Measurements from ENCODE around the gene KRT8.
"Not testable (repeated sequence)": the region's sequence is repeated elsewhere in the genome, so short reads cannot be mapped to it uniquely, and the experiment has no call there.

Gene KRT8

DNA sequence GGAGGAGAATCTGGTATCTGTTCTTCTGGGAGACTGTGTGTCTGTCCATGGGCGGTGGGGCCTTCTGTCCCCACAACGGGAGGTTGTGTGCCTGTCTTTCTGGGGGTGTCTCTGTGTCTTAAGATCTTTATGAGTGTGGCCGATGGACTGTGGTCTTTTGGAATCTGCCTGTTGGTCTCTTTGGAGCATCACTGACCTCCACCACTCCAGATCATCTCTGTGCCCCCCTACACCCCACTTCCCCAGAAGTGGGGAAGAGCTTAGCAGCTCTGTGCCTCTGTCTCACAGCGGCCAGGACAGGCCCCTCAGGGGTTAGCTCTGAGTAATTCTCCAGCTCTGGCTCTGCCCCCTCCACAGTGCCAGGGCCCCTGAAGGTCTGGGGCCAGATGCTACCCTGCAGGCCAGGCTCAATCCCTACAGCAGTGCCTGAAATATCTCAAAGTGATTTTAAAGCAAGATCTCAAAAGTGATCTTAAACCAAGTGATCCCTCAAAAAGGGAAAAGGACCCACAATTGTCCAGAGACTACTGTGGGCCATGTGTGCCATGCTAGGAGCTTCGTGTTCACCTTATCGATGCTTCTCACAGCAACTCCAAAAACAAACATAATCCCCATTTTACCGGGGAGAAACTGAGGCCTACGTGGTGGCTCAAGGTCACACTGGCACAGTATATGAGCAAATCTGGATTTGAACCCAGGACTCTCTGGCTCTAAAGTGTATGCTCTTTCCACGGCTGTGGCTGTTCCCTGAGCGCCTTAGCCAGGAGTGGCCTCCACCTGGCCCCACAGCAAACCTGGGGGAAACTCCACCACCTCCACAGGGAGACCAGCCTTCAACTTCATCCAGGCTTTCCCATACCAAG lies 30.1 kb downstream of the KRT8 start:
- DNase-seq (ENCODE audit: low spot score): no peak

DNA sequence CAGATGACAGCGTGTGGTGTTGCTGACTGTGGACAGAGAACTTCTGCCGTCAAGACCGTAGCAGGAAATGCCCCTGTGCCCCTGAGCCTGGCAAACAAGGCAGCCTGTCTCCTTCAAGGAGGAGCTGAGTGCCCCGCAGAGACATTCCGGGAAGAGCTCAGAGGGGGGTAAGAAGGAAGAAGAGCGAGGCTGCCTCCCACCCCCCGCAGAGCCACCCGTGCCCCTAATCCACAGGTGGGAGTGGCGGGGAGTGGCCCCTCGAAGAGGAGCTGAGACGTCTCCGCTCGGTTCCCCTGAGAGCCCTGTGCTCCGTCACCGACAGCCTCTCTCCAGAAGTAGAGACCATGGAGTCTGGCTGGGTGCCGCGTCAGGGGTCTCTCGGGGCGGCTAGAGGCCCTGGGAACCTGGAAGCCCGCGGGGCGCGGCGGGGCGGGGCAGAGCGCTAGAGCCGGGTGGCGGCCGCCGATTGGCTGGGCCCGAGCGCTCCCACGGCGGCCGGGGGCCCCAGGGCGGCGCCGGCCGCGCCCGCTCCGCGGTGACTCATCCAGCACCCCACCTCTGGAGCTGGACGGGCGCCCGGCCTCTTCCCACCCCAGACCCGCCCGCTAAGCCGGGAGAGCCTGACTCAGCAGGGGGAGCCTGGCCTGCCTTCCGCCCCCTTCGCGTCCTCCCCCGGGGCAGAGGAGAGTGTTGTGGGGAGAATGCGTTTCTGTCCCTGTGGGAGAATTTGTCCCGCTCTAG lies 30.9 kb downstream of the KRT8 start:
- DNase-seq (ENCODE audit: low spot score): peak; percentile 97

DNA sequence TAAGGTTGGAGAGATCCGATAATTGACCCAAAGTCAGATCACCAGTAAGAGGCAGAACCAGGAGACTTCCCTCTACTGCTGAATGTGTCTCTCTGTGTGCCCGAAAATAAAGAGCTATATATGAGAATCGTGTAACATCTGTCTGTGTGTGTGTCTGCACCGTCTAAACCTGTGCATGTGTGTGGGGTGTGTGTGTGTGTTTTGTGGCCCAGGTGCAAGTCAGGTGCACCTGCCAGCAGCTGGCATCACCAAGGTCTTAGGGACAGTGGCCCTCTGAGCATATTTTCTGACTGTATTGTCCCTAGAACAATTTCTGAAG lies 31.4 kb downstream of the KRT8 start:
- DNase-seq (ENCODE audit: low spot score): no peak

DNA sequence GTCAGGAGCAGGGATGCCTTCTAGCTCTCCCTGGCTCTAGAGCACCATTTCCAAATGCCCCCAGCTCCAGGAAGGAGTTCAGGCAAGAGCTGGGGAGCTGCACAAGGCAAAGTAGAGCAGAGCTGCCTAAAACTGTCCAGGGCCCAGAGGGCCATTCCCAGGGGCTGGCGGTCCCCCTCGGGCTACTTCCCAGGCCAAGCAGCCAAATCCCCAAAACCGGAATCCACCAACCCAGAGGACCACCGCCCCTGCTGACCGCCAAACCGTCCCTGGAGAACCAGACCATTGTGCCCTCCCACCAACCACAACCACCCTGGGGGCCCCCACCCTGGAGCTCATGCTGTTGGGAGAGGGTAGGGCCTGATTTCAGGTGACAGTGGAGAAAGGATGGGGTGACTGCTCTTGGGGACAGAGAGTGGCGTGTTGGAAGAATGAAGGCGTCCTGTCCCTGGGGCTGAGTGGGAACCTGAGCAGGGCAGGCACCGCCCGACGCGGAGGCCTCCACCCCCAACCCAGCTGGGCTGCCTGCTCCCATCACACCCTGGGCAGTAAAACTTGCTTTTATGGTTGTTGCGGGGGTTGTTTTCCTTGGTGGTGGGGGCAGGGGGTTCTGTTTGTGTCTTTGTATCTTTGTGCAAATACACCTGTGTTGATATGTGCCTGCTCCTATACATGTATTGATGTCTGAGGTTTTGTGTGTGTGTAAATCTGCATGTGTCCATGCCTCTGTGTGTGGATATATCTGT lies 32.1 kb downstream of the KRT8 start:
- no peak for DNase-seq (ENCODE audit: low spot score)

DNA sequence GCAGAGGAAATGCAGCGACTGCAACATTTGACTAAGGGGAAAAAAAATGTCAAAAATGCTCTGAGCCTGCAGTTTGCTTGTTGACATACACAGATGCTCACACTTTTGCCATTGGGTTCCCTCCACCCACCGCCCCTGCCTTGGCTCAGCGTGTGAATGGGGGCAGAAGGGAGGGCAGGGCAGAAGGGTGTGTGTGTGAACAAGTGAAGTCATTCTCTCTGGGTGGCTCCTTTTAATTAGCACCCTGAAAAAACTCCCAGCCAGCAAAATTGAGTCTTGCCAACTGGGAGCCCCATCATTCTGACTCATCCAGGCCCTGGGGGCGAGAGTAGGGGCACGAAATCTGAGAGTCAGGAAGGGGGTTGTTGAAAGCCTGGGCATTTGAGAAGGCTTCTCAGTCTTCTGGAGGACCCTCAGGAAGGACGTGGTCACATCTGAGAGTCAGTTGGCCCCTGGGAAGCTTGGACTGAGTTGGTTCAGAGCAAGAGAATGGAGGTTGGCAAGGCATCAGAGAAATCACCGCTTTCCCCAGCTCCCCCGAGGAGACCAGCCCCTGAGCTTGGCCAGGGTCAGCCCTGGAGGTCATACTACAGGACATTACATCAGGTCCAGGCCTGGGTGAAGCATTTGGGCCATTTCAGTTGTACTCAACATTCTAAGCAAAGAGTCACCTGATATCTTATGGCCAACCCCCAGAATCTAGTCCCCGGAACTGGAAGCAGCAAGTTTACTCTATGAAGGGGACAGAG lies 33.4 kb downstream of the KRT8 start:
- DNase-seq (ENCODE audit: low spot score): peak; percentile 82

DNA sequence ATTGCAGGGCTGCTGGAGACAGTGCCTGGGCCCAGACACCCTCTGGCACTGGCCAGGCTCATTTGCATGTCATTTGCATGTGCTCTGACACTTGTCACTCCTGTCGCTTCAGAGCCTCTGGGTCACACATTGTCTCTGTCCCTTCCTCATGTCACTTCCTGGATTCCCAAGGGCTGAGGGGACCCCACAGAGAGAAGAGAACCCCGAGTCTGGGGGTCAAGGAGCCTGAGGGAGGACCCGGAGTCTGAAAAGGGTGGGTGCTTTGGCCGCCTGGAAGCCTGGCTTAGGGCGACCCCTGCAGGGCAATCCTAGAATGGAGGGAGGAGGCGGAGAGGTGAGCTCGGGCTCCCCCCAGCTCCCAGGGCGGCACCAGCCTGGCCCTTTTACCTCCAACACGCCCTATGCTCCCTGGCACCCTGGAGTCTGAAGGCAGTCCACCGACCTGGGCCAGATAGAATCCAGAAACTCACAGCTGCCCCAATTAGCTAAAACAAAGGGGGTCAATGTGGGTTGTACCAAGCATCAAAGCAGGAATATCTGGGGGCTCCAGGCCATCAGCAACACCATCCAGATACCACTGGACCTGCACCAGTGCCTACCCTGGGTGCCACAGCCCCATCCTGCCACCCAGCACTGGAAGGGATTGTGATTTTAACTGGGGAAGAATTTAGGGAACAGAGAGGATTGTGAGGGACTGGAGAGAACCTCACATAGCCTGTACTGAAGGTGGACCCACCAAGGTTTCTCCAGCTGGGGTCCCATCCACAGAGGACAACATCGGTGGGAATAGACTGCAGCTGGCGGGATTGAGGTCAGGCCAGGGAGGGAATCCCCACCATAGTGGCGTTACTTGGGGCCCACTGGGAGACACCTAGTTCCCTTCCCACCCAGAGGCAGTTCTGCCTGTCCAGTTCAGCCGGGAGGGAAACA lies 34.2 kb downstream of the KRT8 start:
- DNase-seq (ENCODE audit: low spot score): peak; percentile 80

DNA sequence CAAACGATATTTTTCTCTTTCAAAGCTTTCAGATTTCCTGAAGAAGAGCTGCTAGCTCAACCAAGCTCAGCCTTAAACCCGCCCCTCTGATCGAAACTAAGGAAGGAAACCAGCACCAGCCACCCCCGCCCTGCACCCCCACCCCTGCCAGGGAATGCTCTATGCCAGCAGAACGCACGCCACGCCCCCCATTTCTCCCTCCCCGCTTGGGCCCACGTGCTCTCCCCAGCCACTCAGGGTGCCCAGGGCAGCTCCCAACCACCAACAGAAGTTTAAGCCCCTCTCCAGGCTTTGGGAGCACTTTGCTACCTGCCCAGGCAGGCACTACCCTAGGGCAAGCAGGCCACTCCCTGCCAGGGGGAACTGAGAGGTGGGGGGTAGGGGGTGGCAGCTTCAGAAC lies 37.2 kb downstream of the KRT8 start:
- DNase-seq (ENCODE audit: low spot score): peak; percentile 37

DNA sequence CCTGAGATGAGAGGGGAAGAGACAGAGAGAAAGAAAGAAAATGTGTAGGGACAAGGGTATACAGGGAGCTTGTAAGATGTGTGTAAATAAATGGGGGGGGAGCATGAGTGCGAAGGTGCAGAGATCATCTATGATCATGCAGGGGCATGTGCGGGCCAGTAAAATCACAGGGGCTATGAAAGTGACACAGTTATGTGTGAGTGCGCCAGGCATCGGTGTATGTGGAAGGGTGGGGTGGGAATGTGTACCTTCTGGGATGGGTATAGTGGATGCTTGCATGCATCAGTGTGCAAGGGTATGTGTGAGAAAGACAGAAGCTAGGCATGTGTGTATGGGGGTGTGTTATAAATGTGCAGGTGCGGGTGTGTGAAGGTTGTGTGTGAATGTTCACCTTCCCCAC lies 37.7 kb downstream of the KRT8 start:
- no peak for DNase-seq (ENCODE audit: low spot score)

DNA sequence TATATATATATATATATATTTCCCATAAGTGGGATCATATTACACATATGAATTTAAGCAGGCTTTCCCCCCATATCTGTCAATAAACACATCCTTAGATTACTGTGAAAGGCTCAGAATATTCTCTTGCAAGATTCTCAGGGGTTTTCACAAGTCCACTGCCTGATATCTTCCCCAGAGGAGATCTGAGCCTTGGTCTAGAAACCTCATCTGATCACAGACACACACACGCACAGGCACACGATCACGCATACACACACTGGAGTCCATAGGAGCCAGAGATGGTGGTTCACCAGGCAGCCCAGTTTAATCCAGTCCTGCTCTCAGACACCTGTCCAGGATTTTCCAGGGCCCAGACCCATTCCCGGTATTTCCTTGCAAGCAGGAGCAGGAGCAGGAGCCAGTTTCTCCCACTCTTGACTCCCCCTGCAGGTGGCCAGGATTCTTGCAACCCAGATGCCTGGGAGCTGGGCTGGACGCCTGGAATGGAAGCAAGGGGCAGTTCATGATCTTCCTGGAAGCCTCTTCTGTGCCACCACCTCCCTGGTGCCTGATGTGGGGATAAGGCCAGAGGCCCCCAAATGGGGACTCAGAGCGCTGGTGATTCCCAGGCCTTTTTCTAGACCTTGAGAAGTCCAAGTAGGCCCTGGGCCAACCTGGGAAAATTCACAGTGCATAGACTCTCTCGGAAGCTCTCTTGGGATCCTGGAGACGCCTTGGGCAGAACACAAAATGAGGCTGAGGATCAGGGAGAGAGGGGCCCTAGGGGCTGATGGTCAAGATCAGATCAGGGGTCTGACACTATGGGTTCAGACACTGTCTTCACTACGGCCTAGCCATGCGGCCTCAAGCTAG lies 39.6 kb downstream of the KRT8 start:
- DNase-seq (ENCODE audit: low spot score): peak; percentile 90

DNA sequence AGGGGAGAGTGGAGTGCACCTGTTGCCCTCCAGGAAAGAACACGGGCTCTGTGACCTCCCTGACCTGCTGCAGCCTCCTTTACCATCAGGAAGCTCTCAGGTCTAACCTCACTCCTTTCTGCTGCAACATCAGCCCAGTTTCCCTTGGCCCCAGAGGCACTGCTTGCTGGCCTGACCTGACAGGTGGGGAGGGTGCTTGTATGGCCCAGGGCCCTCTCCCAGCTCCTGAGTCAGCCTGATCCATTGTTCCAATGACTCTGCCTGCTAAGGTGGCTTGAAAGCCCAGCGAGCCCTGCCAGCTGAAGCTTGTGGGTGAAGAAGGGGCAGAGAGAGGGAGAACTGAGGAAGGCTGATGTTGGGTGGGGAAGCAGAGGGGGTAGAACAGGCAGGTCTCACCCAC lies 42.9 kb downstream of the KRT8 start:
- no peak for DNase-seq (ENCODE audit: low spot score)

DNA sequence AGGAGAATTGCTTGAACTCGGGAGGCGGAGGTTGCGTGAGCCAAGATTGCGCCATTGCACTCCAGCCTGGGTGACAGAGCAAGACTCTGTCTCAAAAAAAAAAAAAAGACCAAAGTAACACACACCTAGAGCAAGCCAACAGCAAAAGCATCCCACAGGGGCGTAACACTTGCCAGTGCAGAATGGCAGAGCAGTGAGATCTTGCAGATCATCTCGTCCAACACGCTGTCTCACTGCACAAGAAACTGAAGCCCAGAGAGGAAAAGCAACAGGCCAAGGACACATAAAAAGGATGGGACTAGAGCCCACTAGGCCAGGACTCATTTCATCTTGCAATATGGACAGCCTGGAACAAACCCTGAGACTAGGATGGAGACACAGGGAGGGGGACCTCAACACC lies 43.4 kb downstream of the KRT8 start:
- no peak for DNase-seq (ENCODE audit: low spot score)

DNA sequence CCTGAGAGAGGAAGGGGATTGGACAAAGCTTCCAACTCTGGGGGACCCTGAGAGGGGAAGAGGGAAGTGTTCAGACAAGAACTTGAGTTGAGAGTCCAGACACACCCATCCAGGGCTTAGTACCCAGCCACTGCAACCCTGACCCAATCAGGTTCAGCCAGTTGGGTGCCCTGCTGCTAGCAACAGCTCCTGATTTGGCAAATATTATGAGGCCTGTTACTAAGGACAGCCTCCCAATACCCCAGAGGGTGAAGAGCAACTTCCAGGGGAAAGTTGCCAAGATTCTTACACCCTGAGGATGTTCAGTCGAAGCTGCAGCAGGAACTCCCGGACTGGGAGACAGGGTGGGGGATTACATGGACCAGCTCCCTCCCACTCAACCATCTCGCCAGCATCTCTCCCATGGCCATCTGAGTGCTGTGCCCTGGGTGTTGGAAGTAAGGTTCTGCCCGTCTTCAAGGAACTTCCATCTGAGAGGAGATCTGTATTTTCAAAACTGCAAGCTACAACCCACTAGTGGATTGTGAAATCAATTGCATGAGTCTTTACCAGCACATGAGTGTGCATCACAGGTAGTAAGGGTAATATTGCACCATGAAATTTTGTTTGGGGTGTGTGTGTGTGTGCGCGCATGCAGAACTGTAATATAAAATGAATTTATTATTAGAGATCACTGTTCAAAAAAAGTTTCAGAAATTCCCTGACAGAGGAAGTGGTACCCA lies 44.6 kb downstream of the KRT8 start:
- no peak for DNase-seq (ENCODE audit: low spot score)

DNA sequence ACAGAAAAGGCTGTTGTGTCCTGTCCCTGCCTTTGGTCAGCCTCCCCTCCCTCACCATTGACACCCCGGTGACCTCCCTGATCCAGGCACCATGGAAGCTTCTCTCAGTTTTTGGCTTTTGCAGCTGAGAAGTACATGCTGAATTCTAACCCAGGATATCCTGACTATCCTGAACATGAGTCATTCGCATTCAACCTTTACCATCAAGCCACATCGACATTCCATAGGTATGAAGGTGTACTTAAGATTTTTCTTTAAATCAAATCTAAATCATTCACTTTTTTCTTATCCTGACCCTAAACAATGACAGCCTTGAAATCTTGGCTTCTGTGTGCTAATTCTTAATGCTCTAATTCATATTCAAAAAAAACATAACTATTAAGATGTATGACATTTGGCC lies 47.4 kb downstream of the KRT8 start:
- DNase-seq (ENCODE audit: low spot score): no peak

DNA sequence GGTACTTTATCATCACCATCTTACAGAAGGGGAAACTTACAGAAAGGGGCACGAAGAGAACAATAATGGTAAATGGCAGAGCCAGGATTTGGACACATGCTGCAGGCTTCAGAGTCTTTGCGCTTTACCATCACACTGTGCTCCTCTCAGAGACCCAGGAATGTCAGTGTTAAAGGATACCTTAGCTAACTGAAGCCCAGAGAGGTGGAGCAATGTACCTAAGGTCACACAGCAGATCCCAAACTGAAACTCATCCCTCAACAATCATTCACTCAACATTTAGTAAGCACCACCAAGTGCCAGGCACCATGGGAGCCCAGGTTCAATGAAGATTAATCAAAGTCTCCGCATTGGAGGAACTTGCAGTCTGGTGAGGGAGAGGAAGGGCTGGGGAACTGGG lies 48.1 kb downstream of the KRT8 start:
- DNase-seq (ENCODE audit: low spot score): no peak

DNA sequence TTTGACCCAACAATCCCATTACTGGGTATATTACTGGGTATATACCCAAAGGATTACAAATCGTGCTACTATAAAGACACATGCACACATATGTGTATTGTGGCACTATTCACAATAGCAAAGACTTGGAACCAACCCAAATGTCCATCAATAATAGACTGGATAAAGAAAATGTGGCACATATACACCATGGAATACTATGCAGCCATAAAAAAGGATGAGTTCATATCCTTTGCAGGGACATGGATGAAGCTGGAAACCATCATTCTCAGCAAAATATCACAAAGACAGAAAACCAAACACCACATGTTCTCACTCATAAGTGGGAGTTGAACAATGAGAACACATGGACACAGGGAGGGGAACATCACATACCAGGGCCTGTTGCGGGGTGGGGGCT lies 48.8 kb downstream of the KRT8 start:
- not testable (repeated sequence) for DNase-seq (ENCODE audit: low spot score)

DNA sequence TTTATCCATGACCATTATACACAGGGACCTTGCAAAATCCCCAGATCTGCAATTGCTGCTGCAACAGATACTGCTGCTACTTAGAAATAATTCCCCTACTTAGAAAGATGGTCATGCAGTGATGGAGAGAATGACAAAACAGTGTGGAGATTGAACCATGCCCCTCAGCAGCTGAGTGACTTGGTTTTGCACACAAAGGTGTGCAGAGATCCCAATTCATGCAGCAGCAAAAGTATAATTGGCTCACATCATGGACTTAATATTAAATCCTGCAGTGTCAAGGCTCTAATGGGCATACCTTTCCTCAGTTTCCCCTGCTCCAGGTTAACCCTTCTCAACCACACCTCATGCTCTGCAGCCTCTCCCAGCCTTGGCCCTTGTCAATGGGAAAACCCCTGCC lies 53.1 kb downstream of the KRT8 start:
- DNase-seq (ENCODE audit: low spot score): no peak

DNA sequence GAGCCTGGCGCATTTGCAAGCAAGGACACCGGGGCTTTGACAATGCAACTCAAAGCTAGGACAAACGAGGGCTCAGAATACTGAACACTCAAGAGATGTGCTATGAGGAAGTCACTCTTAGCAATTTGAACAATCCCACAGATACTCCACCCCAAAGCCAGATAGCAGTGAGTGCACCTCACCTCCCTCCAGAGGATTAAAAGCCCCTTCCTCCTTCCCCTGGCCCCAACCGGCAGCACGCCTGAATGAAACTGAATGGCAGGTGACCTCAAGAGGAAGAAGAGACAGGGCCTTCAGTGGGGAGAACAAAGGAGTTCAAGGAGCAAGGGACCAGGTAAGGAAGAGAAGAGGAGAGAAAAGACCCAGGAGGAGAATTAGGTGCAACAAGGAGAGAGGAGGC lies 54.2 kb downstream of the KRT8 start:
- DNase-seq (ENCODE audit: low spot score): no peak

DNA sequence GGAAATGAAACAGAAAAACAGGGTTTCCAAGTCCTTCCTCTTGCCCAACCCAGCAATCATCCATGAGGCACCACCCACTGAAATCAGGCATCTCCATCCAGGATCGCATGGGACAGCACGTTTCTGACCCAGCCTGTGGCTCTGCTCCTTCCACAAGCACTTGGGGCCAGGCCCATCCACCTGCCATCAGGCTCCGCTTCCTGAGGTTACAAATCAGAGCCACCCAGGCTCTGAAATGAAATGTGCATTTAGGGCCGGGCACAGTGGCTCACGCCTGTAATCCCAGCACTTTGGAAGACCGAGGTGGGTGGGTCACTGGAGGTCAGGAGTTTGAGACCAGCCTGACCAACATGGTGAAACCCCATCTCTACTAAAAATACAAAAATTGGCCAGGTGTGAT lies 55.4 kb downstream of the KRT8 start:
- no peak for DNase-seq (ENCODE audit: low spot score)

DNA sequence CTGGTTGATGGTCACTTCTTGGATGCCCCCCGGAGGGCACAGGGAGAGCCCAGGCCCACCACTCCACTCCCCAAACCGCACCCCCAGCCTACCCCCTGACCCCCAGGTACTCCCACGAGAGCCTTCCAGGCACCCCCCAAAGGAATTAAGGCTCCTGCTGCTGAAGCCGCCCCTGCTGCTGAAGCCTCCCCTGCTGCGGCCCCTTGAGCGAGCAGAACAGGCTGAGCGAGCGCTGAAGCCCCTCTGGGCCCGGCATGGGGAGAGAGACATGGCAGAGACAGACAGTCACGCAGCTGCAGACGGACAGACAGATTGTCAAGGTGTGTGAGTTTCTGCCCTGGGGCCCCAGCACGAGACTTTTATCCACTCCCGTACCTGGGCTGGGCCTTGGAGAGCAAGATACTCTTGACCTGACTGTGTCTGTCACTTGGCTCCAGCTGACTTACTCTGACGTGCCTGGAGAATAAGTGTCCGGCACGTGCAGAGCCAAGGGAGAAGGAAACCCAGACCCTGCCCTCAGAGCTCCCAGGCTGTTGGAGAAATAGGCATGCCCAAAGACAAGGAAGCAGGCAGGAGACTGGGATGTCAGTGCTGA lies 56.1 kb downstream of the KRT8 start, which contains the start of gene KRT78:
TSS of gene KRT78 (minus strand) at position 334 of the 595 bp plus-strand sequence. CDS start at position 270, 64 bp downstream.
- DNase-seq (ENCODE audit: low spot score): no peak

All from AG20443 (cell line).